Measurements from ENCODE around the gene COL4A2. TPM values are rescaled to one million over a fixed set of nuclear protein-coding genes. Genes with fewer than 3 reads are reported as not detected.
"Not testable (repeated sequence)": the region's sequence is repeated elsewhere in the genome, so short reads cannot be mapped to it uniquely, and the experiment has no call there.

Gene COL4A2
- total RNA-seq, 1 donor from 2014 or later, result 180 TPM

DNA sequence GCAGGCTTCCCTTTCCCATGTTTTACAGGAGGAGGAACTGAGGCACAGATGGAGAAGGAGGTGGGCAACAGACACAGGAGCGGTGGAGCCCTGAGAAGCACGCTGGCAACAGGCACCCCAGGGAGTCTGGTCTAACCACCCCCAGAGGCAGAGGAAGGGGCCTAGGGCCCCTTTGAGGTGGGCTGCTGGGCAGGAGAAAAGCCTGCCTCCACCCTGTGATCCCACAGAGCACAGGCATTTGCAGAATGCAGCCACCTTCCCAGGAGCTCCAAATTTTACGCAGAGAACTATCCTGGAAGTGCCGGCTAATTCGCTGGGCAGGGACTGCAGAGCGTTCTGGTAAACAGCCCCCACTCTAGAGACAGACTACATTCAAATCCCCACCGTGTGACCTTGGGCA lies 224.0 kb downstream of the COL4A2 start:
- Histone ChIP-seq H3K4me1 (no peaks in the 10 kb centered on the region), H3K4me3 (no peak overlapping the region), H3K36me3 (no peaks in the 10 kb centered on the region), H3K9me3 (no peaks in the 10 kb centered on the region), H3K27ac (no peak overlapping the region), H3K27me3 (no peaks in the 10 kb centered on the region)
- TF ChIP-seq POLR2A (IDR thresholded peaks at IDR 0.05) (no peak), POLR2AphosphoS5 (IDR thresholded peaks at IDR 0.05; ENCODE audit: insufficient read depth in 1 of 2, low read depth in 1 of 2) (no peak), CTCF (IDR thresholded peaks at IDR 0.05) (no peak)
- no peak for DNase-seq (ENCODE audit: extremely low spot score in 2 of 2)
- intact Hi-C loops (cut with DNase I), result no loop called here

GRCh38 chr13:110531671-110532083 lies 224.6 kb downstream of the COL4A2 start:
- intact Hi-C loops (cut with DNase I), result no loop called here
- no peak for DNase-seq (ENCODE audit: extremely low spot score in 2 of 2)
- Histone ChIP-seq H3K4me3 (no peak overlapping the region), H3K36me3 (no peaks in the 10 kb centered on the region), H3K27me3 (no peaks in the 10 kb centered on the region), H3K9me3 (no peaks in the 10 kb centered on the region), H3K27ac (no peak overlapping the region), H3K4me1 (no peaks in the 10 kb centered on the region)
- TF ChIP-seq POLR2A (IDR thresholded peaks at IDR 0.05) (no peak), POLR2AphosphoS5 (IDR thresholded peaks at IDR 0.05; ENCODE audit: insufficient read depth in 1 of 2, low read depth in 1 of 2) (no peak)

DNA sequence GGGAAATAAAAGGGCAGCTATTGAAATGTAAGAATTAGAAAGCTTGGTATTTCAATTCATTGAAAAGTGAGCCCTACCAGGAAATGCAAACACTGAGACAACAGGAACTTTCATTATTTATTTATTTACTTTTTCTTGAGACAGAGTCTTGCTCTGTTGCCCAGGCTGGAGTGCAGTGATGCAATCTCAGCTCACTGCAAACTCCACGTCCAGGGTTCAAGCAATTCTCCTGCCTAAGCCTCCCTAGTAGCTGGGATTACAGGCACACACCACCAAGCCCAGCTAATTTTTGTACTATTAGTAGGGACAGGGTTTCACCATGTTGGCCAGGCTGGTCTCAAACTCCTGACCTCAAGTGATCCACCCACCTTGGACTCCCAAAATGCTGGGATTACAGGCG lies 225.2 kb downstream of the COL4A2 start:
- H3K4me3 ChIP-seq; H3K4me1 ChIP-seq; intact Hi-C loops (cut with DNase I); DNase-seq (ENCODE audit: extremely low spot score in 2 of 2); H3K9me3 ChIP-seq; H3K27ac ChIP-seq; H3K27me3 ChIP-seq; H3K36me3 ChIP-seq: not testable (repeated sequence)

DNA sequence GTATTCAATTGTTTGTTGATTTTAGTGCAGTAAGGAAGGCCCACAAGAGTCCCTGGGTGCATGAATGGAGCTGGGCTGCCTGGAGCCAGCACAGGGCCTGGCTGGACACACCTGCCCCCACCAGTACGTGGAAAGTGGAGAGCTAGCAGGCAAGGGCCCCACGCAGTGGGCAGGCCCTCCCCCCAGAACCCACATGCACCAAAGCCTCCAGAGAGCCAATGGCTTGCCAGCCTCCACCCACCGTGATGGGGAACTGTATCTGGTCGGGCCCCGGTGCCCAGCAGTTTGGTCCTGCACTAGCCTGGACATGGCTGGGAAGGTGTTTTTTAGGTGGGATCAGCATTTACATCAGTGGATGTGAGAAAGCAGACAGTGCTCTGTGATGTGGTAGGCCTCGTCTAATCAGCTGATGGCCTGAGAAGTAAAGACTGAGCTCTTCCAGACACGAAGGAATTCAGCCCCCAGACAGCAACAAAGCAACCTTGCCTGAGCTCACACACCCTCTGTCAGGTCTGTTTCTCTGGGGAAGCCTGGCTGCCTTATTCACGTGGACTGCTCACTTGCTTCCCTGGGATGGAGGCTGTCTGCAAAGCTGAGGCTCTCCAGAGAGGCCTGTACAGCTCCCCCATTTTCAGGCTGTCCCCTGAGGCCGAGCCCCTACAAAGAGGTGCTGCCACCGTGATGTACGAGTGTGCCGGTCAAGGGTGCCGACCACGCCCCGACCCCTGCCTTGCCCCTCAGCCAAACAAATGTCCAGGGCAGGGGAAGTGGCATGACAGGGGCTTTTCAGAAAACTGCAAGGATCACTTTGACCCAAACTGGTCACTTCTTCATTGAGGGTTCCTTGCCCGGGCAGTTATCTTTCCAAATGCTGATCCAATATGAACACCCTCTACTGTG lies 226.9 kb downstream of the COL4A2 start:
- H3K4me3 ChIP-seq, result no peak overlapping the region
- no peak for DNase-seq (ENCODE audit: extremely low spot score in 2 of 2)
- no peak overlapping the region for H3K27ac ChIP-seq
- no peaks in the 10 kb centered on the region for H3K9me3 ChIP-seq
- H3K4me1 ChIP-seq, result no peaks in the 10 kb centered on the region
- TF ChIP-seq POLR2AphosphoS5 (IDR thresholded peaks at IDR 0.05; ENCODE audit: insufficient read depth in 1 of 2, low read depth in 1 of 2), result no peak
- no peak for TF ChIP-seq POLR2A (IDR thresholded peaks at IDR 0.05)
- TF ChIP-seq CTCF (IDR thresholded peaks at IDR 0.05), result no peak
- no peaks in the 10 kb centered on the region for H3K36me3 ChIP-seq
- intact Hi-C loops (cut with DNase I), result no loop called here
- no peaks in the 10 kb centered on the region for H3K27me3 ChIP-seq

DNA sequence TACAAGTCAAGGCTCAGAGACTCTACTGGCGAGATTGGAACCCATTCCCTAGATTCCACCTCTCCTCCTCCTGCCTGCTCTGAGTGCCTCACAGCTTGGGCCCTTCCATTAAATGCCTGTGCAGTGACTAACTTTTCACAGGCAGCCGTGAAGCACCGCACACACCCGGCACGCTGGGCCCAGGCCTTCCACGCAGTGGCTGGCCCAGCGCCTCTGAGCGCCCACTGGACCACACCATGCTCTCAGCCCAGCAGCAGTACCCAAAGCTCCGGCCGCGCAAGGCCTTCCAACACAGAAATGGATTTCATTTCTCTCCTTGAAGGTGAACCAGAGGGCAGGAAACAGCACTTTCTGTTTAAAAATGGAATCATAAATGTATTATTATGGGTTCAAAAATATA lies 228.4 kb downstream of the COL4A2 start:
- no peak for DNase-seq (ENCODE audit: extremely low spot score in 2 of 2)
- H3K4me1 ChIP-seq, result no peaks in the 10 kb centered on the region

More for the DNA sequence above, 228.4 kb downstream of the COL4A2 start:
- Histone ChIP-seq H3K27me3 (no peaks in the 10 kb centered on the region), H3K4me3 (no peak overlapping the region), H3K36me3 (no peaks in the 10 kb centered on the region), H3K9me3 (no peaks in the 10 kb centered on the region), H3K27ac (no peak overlapping the region)
- TF ChIP-seq POLR2AphosphoS5 (IDR thresholded peaks at IDR 0.05; ENCODE audit: insufficient read depth in 1 of 2, low read depth in 1 of 2), result no peak
- no peak for TF ChIP-seq POLR2A (IDR thresholded peaks at IDR 0.05)
- TF ChIP-seq CTCF (IDR thresholded peaks at IDR 0.05), result no peak
- intact Hi-C loops (cut with DNase I), result no loop called here

Data from vagina (tissue), 2 donors.